ENCODE results near the gene ANTKMT.
"Not testable (repeated sequence)": the region's sequence is repeated elsewhere in the genome, so short reads cannot be mapped to it uniquely, and the experiment has no call there.

Gene ANTKMT

GRCh38 chr16:746637-747036, 25.7 kb downstream of the ANTKMT start:
- DNase-seq, result no peak

- no peak for DNase-seq
Observed at GRCh38 chr16:747978-748746, 27.2 kb downstream of the ANTKMT start.

- no peak for DNase-seq
Observed at GRCh38 chr16:749010-749409, 28.1 kb downstream of the ANTKMT start.

GRCh38 chr16:750485-750884, 29.5 kb downstream of the ANTKMT start:
- DNase-seq, result no peak

- no peak for DNase-seq
Observed at GRCh38 chr16:751152-752006, 30.4 kb downstream of the ANTKMT start.

GRCh38 chr16:752007-752312, 31.0 kb downstream of the ANTKMT start:
- DNase-seq, result no peak

GRCh38 chr16:754121-754607, 33.2 kb downstream of the ANTKMT start:
- not testable (repeated sequence) for DNase-seq

- no peak for DNase-seq
Observed at GRCh38 chr16:754656-755055, 33.7 kb downstream of the ANTKMT start.

GRCh38 chr16:756428-756827, 35.5 kb downstream of the ANTKMT start:
- no peak for DNase-seq

GRCh38 chr16:759110-759910, 38.4 kb downstream of the ANTKMT start:
- DNase-seq, result no peak

- no peak for DNase-seq
Observed at GRCh38 chr16:760065-760464, 39.1 kb downstream of the ANTKMT start.

- no peak for DNase-seq
Observed at GRCh38 chr16:760545-761343, 39.8 kb downstream of the ANTKMT start, which contains the start of gene MSLN. Gene MSLN (plus strand): TSS chr16:760734. CDS start chr16:762681, 1,947 bp downstream.

- DNase-seq, result no peak
Observed at GRCh38 chr16:761625-762513, 40.9 kb downstream of the ANTKMT start.

- DNase-seq, result no peak
Observed at GRCh38 chr16:762595-763268, 41.8 kb downstream of the ANTKMT start.

GRCh38 chr16:763369-764183, 42.6 kb downstream of the ANTKMT start:
- no peak for DNase-seq

GRCh38 chr16:764184-764750, 43.3 kb downstream of the ANTKMT start:
- no peak for DNase-seq

GRCh38 chr16:764848-765487, 44.0 kb downstream of the ANTKMT start:
- DNase-seq, result no peak

GRCh38 chr16:765488-765865, 44.5 kb downstream of the ANTKMT start:
- DNase-seq, result no peak
